CD4-positive, alpha-beta T cell (primary cell): ENCODE measurements around the gene PTX4. TPM values are rescaled to one million over a fixed set of nuclear protein-coding genes. Genes with fewer than 3 reads are reported as not detected.

Source experiments
- ATAC-seq: fragments of 200-7000 bp; cut with Tn5 transposase; one replicate; pipeline ENCODE4 v1.10.0; 2022; ENCODE audit warnings: mild to moderate bottlenecking; ENCODE audit not compliant: poor library complexity
- CTCF ChIA-PET: fragments of 350-600 bp; sonication (Branson Sonifier 250); formaldehyde crosslinking; loops from one replicate; lab custom pipeline; 2021; ENCODE audit warnings: antibody characterized with exemption, inconsistent platforms; lab: Charles Lee
- POLR2A ChIA-PET: fragments of 350-600 bp; sonication (Branson Sonifier 250); formaldehyde crosslinking; loops from one replicate; lab custom pipeline; 2021; ENCODE audit warnings: antibody characterized with exemption, inconsistent platforms; lab: Charles Lee
- DNase-seq, 14 experiments: peaks; one replicate each; pipeline ENCODE4 v3.0.0-alpha.2; 2013 to 2020; ENCODE audit warnings: mixed read lengths in 2 of 14
- H3K27ac ChIP-seq, 2 donors: one replicate each; pipeline versions ENCODE4 v1.5.1 to v1.7.0; 2013; ENCODE audit warnings: low read length in 2 of 2, low read depth in 1 of 2, mild to moderate bottlenecking in 1 of 2
- H3K27me3 ChIP-seq, 2 experiments: 1 replicate in 1 of 2; 2 replicates in 1 of 2; pipeline versions ENCODE4 v1.6.1 to v1.7.0; 2013; ENCODE audit warnings: low read length in 2 of 2, control low read depth in 1 of 2, mild to moderate bottlenecking in 1 of 2, moderate library complexity in 1 of 2; ENCODE audit not compliant: insufficient read depth in 2 of 2, control insufficient read depth in 1 of 2
- H3K36me3 ChIP-seq: one replicate; pipeline ENCODE4 v1.6.1; 2013; ENCODE audit warnings: low read length, control low read depth; ENCODE audit not compliant: insufficient read depth
- H3K4me1 ChIP-seq: one replicate; pipeline ENCODE4 v1.6.1; 2013; ENCODE audit warnings: low read length, control low read depth; ENCODE audit not compliant: insufficient read depth
- H3K4me3 ChIP-seq: one replicate; pipeline ENCODE4 v1.5.1; 2013; ENCODE audit warnings: mild to moderate bottlenecking, low read length, moderate library complexity
- H3K9me3 ChIP-seq, 2 experiments: 1 replicate in 1 of 2; 2 replicates in 1 of 2; pipeline versions ENCODE4 v1.6.1 to v1.7.0; 2013; ENCODE audit warnings: low read length in 2 of 2, mild to moderate bottlenecking in 2 of 2, control low read depth in 1 of 2, moderate library complexity in 1 of 2; ENCODE audit not compliant: control insufficient read depth in 1 of 2, insufficient read depth in 1 of 2
- H3K27ac Mint-ChIP-seq: one replicate; pipeline ENCODE4 v1.8.0; 2020; ENCODE audit warnings: mixed read lengths
- H3K27me3 Mint-ChIP-seq: one replicate; pipeline ENCODE4 v1.8.0; 2021; ENCODE audit warnings: mixed read lengths
- H3K36me3 Mint-ChIP-seq: one replicate; pipeline ENCODE4 v1.8.0; 2021; ENCODE audit warnings: low read depth, mixed read lengths
- H3K4me1 Mint-ChIP-seq: one replicate; pipeline ENCODE4 v1.8.0; 2021; ENCODE audit warnings: low read depth, mixed read lengths
- H3K4me3 Mint-ChIP-seq: one replicate; pipeline ENCODE4 v1.8.0; 2020; ENCODE audit warnings: mild to moderate bottlenecking, mixed read lengths
- H3K9me3 Mint-ChIP-seq: one replicate; pipeline ENCODE4 v1.8.0; 2020; ENCODE audit warnings: mixed read lengths
- intact Hi-C, 2 experiments: fragments of 100-400 bp; cut with DNase I in 1 of 2; cut with micrococcal nuclease in 1 of 2; formaldehyde crosslinking; loops; one replicate each; pipeline versions ENCODE4 v1.15.1 to v1.9.0; 2023 to 2025; cut with DNase I, micrococcal nuclease
- total RNA-seq, 174 experiments: library from RNA in 2 of 174; stranded (reverse) in 2 of 174; gene quantifications; one replicate each; pipeline ENCODE4 v1.2.3 and lab custom pipeline; 2021 to 2026
- TF ChIP-seq, protein P1 (sequence below): fragments of 200-600 bp; IDR thresholded peaks from one replicate; pipeline ENCODE4 v1.8.0; 2022; ENCODE audit warnings: antibody characterized with exemption, mild to moderate bottlenecking

The PTX4 gene
- total RNA-seq, 2 experiments from 2014 or later, result not detected

DNA sequence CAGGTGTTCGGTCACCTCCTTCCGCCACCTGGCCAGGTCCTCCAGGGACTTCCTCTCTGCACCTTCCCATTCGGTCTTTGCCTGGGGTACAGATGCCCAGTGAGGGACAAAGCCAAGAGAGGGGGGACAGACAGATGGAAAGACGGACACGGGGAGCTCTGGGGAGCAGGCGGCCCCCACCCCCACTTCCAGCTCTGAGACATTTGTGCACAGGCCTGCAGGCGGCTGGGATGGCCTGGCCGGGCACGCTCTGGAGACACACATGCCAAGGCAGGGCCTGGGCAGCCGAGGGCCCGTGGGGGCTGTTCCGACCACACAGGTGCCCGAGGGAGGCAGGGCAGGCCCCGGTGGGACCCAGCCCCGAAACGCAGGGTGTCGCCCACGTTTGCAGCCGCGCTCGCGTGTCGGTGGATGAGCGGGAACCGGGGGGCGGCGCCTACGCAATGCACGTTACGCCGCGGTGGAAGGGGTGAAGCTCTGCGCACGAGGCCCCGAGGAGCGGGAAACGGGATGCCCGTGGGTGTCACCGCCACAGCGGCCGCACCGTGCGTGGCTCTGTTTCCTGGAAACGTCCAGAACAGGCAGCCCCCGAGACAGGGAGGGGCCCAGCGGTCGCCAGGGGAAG lies 51.9 kb downstream of the PTX4 start:
- H3K36me3 ChIP-seq, result no peaks in the 10 kb centered on the region
- Mint-ChIP-seq H3K27ac (no peak overlapping the region), H3K27me3 (no peaks in the 10 kb centered on the region), H3K36me3 (no peaks in the 10 kb centered on the region), H3K9me3 (no peaks in the 10 kb centered on the region), H3K4me3 (no peak overlapping the region), H3K4me1 (no peaks in the 10 kb centered on the region)
- no peak for DNase-seq
- H3K9me3 ChIP-seq, result no peaks in the 10 kb centered on the region
- no peak overlapping the region for H3K4me3 ChIP-seq
- ATAC-seq, result no peak
- TF ChIP-seq, protein P1, sequence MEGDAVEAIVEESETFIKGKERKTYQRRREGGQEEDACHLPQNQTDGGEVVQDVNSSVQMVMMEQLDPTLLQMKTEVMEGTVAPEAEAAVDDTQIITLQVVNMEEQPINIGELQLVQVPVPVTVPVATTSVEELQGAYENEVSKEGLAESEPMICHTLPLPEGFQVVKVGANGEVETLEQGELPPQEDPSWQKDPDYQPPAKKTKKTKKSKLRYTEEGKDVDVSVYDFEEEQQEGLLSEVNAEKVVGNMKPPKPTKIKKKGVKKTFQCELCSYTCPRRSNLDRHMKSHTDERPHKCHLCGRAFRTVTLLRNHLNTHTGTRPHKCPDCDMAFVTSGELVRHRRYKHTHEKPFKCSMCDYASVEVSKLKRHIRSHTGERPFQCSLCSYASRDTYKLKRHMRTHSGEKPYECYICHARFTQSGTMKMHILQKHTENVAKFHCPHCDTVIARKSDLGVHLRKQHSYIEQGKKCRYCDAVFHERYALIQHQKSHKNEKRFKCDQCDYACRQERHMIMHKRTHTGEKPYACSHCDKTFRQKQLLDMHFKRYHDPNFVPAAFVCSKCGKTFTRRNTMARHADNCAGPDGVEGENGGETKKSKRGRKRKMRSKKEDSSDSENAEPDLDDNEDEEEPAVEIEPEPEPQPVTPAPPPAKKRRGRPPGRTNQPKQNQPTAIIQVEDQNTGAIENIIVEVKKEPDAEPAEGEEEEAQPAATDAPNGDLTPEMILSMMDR, result no peak
- POLR2A ChIA-PET, result no interaction called here
- no peak overlapping the region for H3K27ac ChIP-seq
- CTCF ChIA-PET, result no interaction called here
- H3K27me3 ChIP-seq, result peaks cover 0 to 5% of the 10 kb centered on the region in 2 experiments
- peaks cover 7% of the 10 kb centered on the region for H3K4me1 ChIP-seq
- intact Hi-C loops, result no loop called here

DNA sequence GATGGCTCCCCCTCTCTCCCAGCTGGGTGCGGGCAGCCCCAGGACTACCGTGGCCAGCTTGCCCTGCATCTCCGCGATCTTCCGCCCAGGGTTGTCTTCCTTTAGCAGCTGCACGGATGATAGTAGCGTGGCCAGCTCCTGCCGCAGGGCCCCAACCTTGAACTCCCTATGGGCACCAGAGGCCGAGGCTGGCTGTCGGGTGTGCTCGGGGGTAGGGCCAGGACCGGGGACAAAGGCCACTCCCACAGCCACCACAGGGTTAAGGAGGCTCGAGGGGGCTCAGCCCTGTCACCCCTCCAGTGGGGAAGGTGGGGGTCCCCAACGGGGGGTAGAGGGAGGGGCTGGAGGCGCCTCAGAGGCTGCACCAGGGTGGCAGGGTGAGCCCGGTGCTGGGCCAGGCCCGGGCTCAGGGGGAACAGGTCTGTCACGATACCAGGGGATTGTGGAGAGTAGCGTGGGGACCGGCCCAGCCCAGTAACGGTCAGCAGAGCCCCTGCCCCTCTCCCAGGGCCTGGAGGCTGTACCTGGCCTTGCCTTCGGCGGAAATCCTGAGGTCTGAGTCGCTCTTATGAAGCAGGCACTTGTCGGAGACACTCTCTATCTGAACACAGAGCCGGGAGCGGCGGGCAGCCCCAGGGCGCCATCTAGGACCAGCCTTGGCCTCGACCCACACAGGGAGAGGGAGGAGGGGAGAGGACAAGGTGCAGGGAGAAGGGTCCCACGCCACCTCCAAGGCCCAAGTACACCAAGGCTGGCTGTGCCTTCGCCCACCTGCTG lies 52.6 kb downstream of the PTX4 start:
- ChIA-PET POLR2A (no interaction called here), CTCF (no interaction called here)
- Histone ChIP-seq H3K4me1 (peaks cover 7% of the 10 kb centered on the region), H3K27me3 (peaks cover 0 to 5% of the 10 kb centered on the region in 2 experiments), H3K36me3 (no peaks in the 10 kb centered on the region), H3K9me3 (no peaks in the 10 kb centered on the region), H3K4me3 (no peak overlapping the region), H3K27ac (no peak overlapping the region)
- Mint-ChIP-seq H3K4me1 (no peaks in the 10 kb centered on the region), H3K36me3 (no peaks in the 10 kb centered on the region), H3K27me3 (no peaks in the 10 kb centered on the region), H3K9me3 (no peaks in the 10 kb centered on the region), H3K4me3 (no peak overlapping the region), H3K27ac (no peak overlapping the region)
- no peak for ATAC-seq
- DNase-seq, result no peak
- intact Hi-C loops, result no loop called here
- TF ChIP-seq, protein P1, result no peak

Other genes with a start within 250 kb of the PTX4 start
- gene TPSAB1, start 248.2 kb downstream of the PTX4 start, total RNA-seq, result under 1 TPM in 1 of 2 experiments, not detected in 1; 0.22 TPM
- not detected for gene TPSD1, start 232.9 kb downstream of the PTX4 start, total RNA-seq
- gene UBE2I, start 179.3 kb downstream of the PTX4 start, total RNA-seq, result 100 to 1,000 TPM; 247 to 252 TPM
- 10 to 100 TPM; 19.6 to 21.5 TPM for gene BAIAP3, start 155.3 kb downstream of the PTX4 start, total RNA-seq
- gene TSR3, start 137.1 kb downstream of the PTX4 start, total RNA-seq, result 10 to 100 TPM; 19.9 to 21.4 TPM
- gene GNPTG, start 137.0 kb downstream of the PTX4 start, total RNA-seq, result 10 to 100 TPM; 27.6 to 32.0 TPM
- 10 to 100 TPM; 52.6 to 53.2 TPM for gene UNKL, start 74.2 kb downstream of the PTX4 start, total RNA-seq
- 1 to 10 TPM; 6.9 to 7.6 TPM for gene UQCC4, start 68.2 kb downstream of the PTX4 start, total RNA-seq
- gene PERCC1, start 57.9 kb downstream of the PTX4 start, total RNA-seq, result under 1 TPM in 1 of 2 experiments, not detected in 1; 0.30 TPM
- 1 to 10 TPM; 2.9 to 3.0 TPM for gene CCDC154, start 44.4 kb downstream of the PTX4 start, total RNA-seq
- gene CLCN7, start 13.9 kb downstream of the PTX4 start, total RNA-seq, result 10 to 100 TPM; 70.5 to 76.2 TPM
- gene TELO2, start 4.4 kb upstream of the PTX4 start, total RNA-seq, result 10 to 100 TPM; 29.7 to 30.8 TPM
- gene TMEM204, start 44.7 kb upstream of the PTX4 start, total RNA-seq, result 10 to 100 TPM; 20.5 to 22.1 TPM
- gene IFT140, start 123.1 kb upstream of the PTX4 start, total RNA-seq, result 1 to 10 TPM; 4.3 to 5.6 TPM
- 10 to 100 TPM; 14.1 to 15.2 TPM for gene CRAMP1, start 123.4 kb upstream of the PTX4 start, total RNA-seq
- 1 to 10 TPM; 2.5 to 3.2 TPM for gene JPT2, start 189.3 kb upstream of the PTX4 start, total RNA-seq
- 100 to 1,000 TPM; 290 to 297 TPM for gene MAPK8IP3, start 217.3 kb upstream of the PTX4 start, total RNA-seq